ENCODE results near the gene SDR9C7.

GRCh38 chr12:56874821-56875220 lies 59.4 kb downstream of the SDR9C7 start:
- no peak for TF ChIP-seq CTCF (IDR thresholded peaks at IDR 0.05)
- TF ChIP-seq POLR2A (IDR thresholded peaks at IDR 0.05): no peak
- TF ChIP-seq EP300 (IDR thresholded peaks at IDR 0.05): no peak
- no peak for TF ChIP-seq POLR2AphosphoS5 (IDR thresholded peaks at IDR 0.05)
